ENCODE results near the gene SALL4. TPM values are rescaled to one million over a fixed set of nuclear protein-coding genes. Genes with fewer than 3 reads are reported as not detected.

Gene SALL4
- total and polyA plus RNA-seq, 2 donors (not counting 1 experiment from before 2014, with no cell fraction given), result 0.15 to 1.5 TPM

DNA sequence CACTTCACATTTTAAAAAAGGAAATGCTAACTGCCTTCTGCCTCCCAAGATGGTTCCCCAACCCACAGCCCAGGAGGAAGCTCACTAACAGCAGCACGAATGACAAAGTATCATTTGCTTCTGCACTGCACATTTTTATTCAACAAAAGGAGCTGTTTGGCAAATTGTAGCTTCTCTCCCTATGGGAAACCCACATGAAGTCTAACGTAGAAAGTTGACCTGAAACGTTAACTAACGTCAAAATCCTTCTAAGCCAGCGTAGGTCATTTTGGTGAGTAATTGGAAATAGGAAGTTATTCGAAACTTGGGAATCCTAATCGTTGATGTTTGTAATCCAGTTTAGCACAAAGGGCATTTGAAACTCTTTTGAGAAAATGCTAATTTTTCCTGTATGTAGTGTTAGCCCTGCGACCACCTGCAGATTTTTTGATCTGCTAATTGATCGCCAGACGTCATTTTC is 2.9 kb downstream of the SALL4 start:
- H3K4me3 ChIP-seq (replicated peaks in 1 of 4; ENCODE audit: control extremely low read depth in 1 of 4, insufficient read depth in 1 of 4, low read depth in 3 of 4, low read length in 4 of 4), result no peak overlapping the region
- no peak overlapping the region for H3K27ac ChIP-seq (ENCODE audit: insufficient read depth, low read length)
- H3K79me2 ChIP-seq (ENCODE audit: control insufficient read depth, insufficient read depth, low read length), result no peaks in the 10 kb centered on the region
- H3K4me2 ChIP-seq (ENCODE audit: extremely low read depth, insufficient read depth, low read length), result no peak overlapping the region
- no peak for DNase-seq (ENCODE audit: low read depth in 2 of 2)
- H3K36me3 ChIP-seq (ENCODE audit: control insufficient read depth, insufficient read depth, low read length), result no peaks in the 10 kb centered on the region
- no peaks in the 10 kb centered on the region for H3K9me3 ChIP-seq (ENCODE audit: control insufficient read depth, insufficient read depth, low read depth, low read length)
- no peak overlapping the region for H2AFZ ChIP-seq (ENCODE audit: low read length)
- no peaks in the 10 kb centered on the region for H4K20me1 ChIP-seq (ENCODE audit: control insufficient read depth, extremely low read depth, insufficient read depth, low read length)
- no peak overlapping the region for H3K9ac ChIP-seq (ENCODE audit: insufficient read depth, low read length)
- TF ChIP-seq, protein P1, sequence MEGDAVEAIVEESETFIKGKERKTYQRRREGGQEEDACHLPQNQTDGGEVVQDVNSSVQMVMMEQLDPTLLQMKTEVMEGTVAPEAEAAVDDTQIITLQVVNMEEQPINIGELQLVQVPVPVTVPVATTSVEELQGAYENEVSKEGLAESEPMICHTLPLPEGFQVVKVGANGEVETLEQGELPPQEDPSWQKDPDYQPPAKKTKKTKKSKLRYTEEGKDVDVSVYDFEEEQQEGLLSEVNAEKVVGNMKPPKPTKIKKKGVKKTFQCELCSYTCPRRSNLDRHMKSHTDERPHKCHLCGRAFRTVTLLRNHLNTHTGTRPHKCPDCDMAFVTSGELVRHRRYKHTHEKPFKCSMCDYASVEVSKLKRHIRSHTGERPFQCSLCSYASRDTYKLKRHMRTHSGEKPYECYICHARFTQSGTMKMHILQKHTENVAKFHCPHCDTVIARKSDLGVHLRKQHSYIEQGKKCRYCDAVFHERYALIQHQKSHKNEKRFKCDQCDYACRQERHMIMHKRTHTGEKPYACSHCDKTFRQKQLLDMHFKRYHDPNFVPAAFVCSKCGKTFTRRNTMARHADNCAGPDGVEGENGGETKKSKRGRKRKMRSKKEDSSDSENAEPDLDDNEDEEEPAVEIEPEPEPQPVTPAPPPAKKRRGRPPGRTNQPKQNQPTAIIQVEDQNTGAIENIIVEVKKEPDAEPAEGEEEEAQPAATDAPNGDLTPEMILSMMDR (conservative IDR thresholded peaks at IDR 0.05 in 1 of 2, IDR thresholded peaks at IDR 0.05 in 1 of 2; ENCODE audit: low read depth in 1 of 2, low read length in 2 of 2), result no peak
- no peak for TF ChIP-seq EZH2 (IDR thresholded peaks at IDR 0.05; ENCODE audit: low read length, missing control alignments)
- peaks cover 4% of the 10 kb centered on the region for H3K4me1 ChIP-seq (ENCODE audit: control insufficient read depth, extremely low read depth, insufficient read depth, low read length)
- H3K27me3 ChIP-seq (ENCODE audit: control insufficient read depth, insufficient read depth, low read length), result peaks cover 2% of the 10 kb centered on the region

DNA sequence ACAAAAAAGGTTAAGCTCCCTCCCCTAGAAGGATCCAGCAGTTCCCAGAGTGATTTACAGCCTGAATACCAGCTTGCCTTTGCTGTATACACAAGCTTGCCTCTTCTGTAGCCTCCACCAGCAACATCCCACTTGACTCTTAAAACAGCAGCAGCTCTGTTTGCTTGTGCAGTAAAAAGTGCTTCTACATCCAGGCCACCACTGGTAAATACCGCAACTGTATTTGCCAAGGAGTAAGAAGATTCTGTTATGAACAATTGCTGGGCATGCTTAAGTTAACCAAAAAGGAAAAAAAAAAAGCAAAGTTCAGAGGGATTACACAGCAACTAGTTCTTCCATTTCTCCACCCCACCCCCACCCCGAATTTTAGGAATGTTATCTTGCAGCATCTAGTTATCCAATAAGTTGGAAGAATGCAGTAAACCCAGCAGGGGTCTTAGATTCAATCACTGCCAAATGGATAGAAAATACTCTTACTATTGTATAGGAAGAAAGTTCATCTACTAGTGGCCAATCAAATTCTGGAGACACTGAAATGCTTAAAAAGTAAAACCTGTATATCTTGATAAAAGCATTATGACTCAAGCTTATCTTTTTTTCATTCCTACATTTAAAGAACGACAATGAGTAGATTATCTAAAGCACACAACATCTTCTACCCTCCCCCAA is 4.8 kb downstream of the SALL4 start:
- Histone ChIP-seq H3K27ac (ENCODE audit: insufficient read depth, low read length) (no peak overlapping the region), H3K4me1 (ENCODE audit: control insufficient read depth, extremely low read depth, insufficient read depth, low read length) (peaks cover 4% of the 10 kb centered on the region), H3K79me2 (ENCODE audit: control insufficient read depth, insufficient read depth, low read length) (no peaks in the 10 kb centered on the region), H3K27me3 (ENCODE audit: control insufficient read depth, insufficient read depth, low read length) (peaks cover 2% of the 10 kb centered on the region), H3K36me3 (ENCODE audit: control insufficient read depth, insufficient read depth, low read length) (no peaks in the 10 kb centered on the region), H3K4me2 (ENCODE audit: extremely low read depth, insufficient read depth, low read length) (no peak overlapping the region), H3K9me3 (ENCODE audit: control insufficient read depth, insufficient read depth, low read depth, low read length) (no peaks in the 10 kb centered on the region), H3K9ac (ENCODE audit: insufficient read depth, low read length) (no peak overlapping the region), H4K20me1 (ENCODE audit: control insufficient read depth, extremely low read depth, insufficient read depth, low read length) (no peaks in the 10 kb centered on the region), H2AFZ (ENCODE audit: low read length) (no peak overlapping the region), H3K4me3 (replicated peaks in 1 of 4; ENCODE audit: control extremely low read depth in 1 of 4, insufficient read depth in 1 of 4, low read depth in 3 of 4, low read length in 4 of 4) (no peak overlapping the region)
- DNase-seq (ENCODE audit: low read depth in 2 of 2), result peak in 1 of 2 donors; percentile 20
- TF ChIP-seq, protein P1 (conservative IDR thresholded peaks at IDR 0.05 in 1 of 2, IDR thresholded peaks at IDR 0.05 in 1 of 2; ENCODE audit: low read depth in 1 of 2, low read length in 2 of 2), result no peak
- TF ChIP-seq EZH2 (IDR thresholded peaks at IDR 0.05; ENCODE audit: low read length, missing control alignments), result no peak

DNA sequence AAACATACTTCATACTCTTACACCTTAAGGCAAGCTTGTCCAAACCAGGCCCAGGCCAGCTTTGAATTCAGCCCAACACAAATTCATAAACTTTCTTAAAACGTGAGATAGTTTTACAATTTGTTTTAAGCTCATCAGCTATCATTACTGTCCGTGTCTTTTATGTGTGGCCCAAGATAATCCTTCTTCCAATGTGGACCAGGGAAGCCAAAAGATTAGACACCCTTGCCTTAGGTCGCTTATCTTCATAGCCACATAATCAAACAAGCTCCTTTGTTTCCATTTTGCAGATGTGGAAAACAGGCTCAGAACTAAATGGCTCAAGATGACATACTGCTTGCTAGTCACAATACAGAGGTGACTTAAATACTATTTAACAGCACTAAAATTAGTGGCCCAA is 6.0 kb downstream of the SALL4 start:
- H3K79me2 ChIP-seq (ENCODE audit: control insufficient read depth, insufficient read depth, low read length), result no peaks in the 10 kb centered on the region
- no peak overlapping the region for H3K4me2 ChIP-seq (ENCODE audit: extremely low read depth, insufficient read depth, low read length)
- H3K27ac ChIP-seq (ENCODE audit: insufficient read depth, low read length), result no peak overlapping the region
- H4K20me1 ChIP-seq (ENCODE audit: control insufficient read depth, extremely low read depth, insufficient read depth, low read length), result no peaks in the 10 kb centered on the region
- H3K27me3 ChIP-seq (ENCODE audit: control insufficient read depth, insufficient read depth, low read length), result peaks cover 2% of the 10 kb centered on the region
- peaks cover 4% of the 10 kb centered on the region for H3K4me1 ChIP-seq (ENCODE audit: control insufficient read depth, extremely low read depth, insufficient read depth, low read length)
- H3K9me3 ChIP-seq (ENCODE audit: control insufficient read depth, insufficient read depth, low read depth, low read length), result no peaks in the 10 kb centered on the region
- TF ChIP-seq, protein P1 (conservative IDR thresholded peaks at IDR 0.05 in 1 of 2, IDR thresholded peaks at IDR 0.05 in 1 of 2; ENCODE audit: low read depth in 1 of 2, low read length in 2 of 2), result no peak
- no peak for TF ChIP-seq EZH2 (IDR thresholded peaks at IDR 0.05; ENCODE audit: low read length, missing control alignments)
- no peak overlapping the region for H3K9ac ChIP-seq (ENCODE audit: insufficient read depth, low read length)
- no peak overlapping the region for H2AFZ ChIP-seq (ENCODE audit: low read length)
- no peak for DNase-seq (ENCODE audit: low read depth in 2 of 2)
- H3K4me3 ChIP-seq (replicated peaks in 1 of 4; ENCODE audit: control extremely low read depth in 1 of 4, insufficient read depth in 1 of 4, low read depth in 3 of 4, low read length in 4 of 4), result no peak overlapping the region
- H3K36me3 ChIP-seq (ENCODE audit: control insufficient read depth, insufficient read depth, low read length), result no peaks in the 10 kb centered on the region
